MM.1S (cell line): ENCODE measurements around the gene GAS7.

Experiments
- DNase-seq: peaks from one replicate; pipeline ENCODE4 v3.0.0-alpha.2; 2015
- H2AFZ ChIP-seq: fragments of 300-600 bp; sonication (generic); 2 replicates; pipeline ENCODE4 v1.6.0; 2016; ENCODE audit warnings: antibody characterized with exemption, low read length
- H3F3A ChIP-seq: fragments of 300-600 bp; sonication (generic); 2 replicates; pipeline ENCODE4 v1.6.1; 2016; ENCODE audit warnings: mild to moderate bottlenecking, antibody characterized with exemption, low read length, moderate library complexity, mixed read lengths; ENCODE audit not compliant: insufficient read depth
- H3K27ac ChIP-seq: fragments of 300-600 bp; sonication (generic); 2 replicates; pipeline ENCODE4 v1.5.1; 2016; ENCODE audit warnings: mild to moderate bottlenecking, low read length
- H3K27me3 ChIP-seq: fragments of 300-600 bp; sonication (generic); replicated peaks from 2 replicates; pipeline ENCODE4 v1.6.0; 2016; ENCODE audit warnings: low read length; ENCODE audit not compliant: insufficient read depth
- H3K36me3 ChIP-seq: fragments of 300-600 bp; sonication (generic); replicated peaks from 2 replicates; pipeline ENCODE4 v1.6.1; 2016; ENCODE audit warnings: mild to moderate bottlenecking, low read length, mixed read lengths; ENCODE audit not compliant: insufficient read depth
- H3K4me1 ChIP-seq: fragments of 300-600 bp; sonication (generic); 2 replicates; pipeline ENCODE4 v1.6.1; 2016; ENCODE audit warnings: low read length, mixed read lengths
- H3K4me2 ChIP-seq: fragments of 300-600 bp; sonication (generic); 2 replicates; pipeline ENCODE4 v1.6.0; 2016; ENCODE audit warnings: low read depth, low read length
- H3K4me3 ChIP-seq: fragments of 300-600 bp; sonication (generic); 2 replicates; pipeline ENCODE4 v1.5.1; 2016; ENCODE audit warnings: low read length, mixed read lengths
- H3K79me2 ChIP-seq: fragments of 300-600 bp; sonication (generic); 2 replicates; pipeline ENCODE4 v1.6.1; 2016; ENCODE audit warnings: mixed run types, low read length, mixed read lengths
- H3K9ac ChIP-seq: fragments of 300-600 bp; sonication (generic); 2 replicates; pipeline ENCODE4 v1.6.1; 2016; ENCODE audit warnings: low read length, mixed read lengths
- H3K9me2 ChIP-seq: fragments of 300-600 bp; sonication (generic); replicated peaks from 2 replicates; pipeline ENCODE4 v1.6.1; 2016; ENCODE audit warnings: mild to moderate bottlenecking, low read length, mixed read lengths; ENCODE audit not compliant: insufficient read depth
- H3K9me3 ChIP-seq: fragments of 300-600 bp; sonication (generic); replicated peaks from 2 replicates; pipeline ENCODE4 v1.6.1; 2016; ENCODE audit warnings: mild to moderate bottlenecking, low read length, mixed read lengths; ENCODE audit not compliant: insufficient read depth
- H4K20me1 ChIP-seq: fragments of 300-600 bp; sonication (generic); 2 replicates; pipeline ENCODE4 v1.6.1; 2016; ENCODE audit warnings: mild to moderate bottlenecking, low read length, moderate library complexity, mixed read lengths; ENCODE audit not compliant: insufficient read depth
- CTCF ChIP-seq: fragments of 300-600 bp; sonication (generic); IDR thresholded peaks from 2 replicates; pipeline ENCODE4 v1.5.1; 2016; ENCODE audit warnings: antibody characterized with exemption, low read length, mixed read lengths
- EZH2 ChIP-seq: fragments of 300-600 bp; sonication (generic); optimal IDR thresholded peaks from 2 replicates; pipeline ENCODE3; 2017; ENCODE audit warnings: low read depth, mild to moderate bottlenecking, antibody characterized with exemption, low read length, mixed read lengths
- EZH2phosphoT487 ChIP-seq: fragments of 300-600 bp; sonication (generic); IDR thresholded peaks from 2 replicates; pipeline ENCODE4 v1.6.1; 2018; ENCODE audit warnings: antibody characterized with exemption, low read length

Gene GAS7

GRCh38 chr17:9986754-9987382, 211.5 kb downstream of the GAS7 start:
- no peak for TF ChIP-seq CTCF
- no peak for TF ChIP-seq EZH2
- no peak for TF ChIP-seq EZH2phosphoT487
- no peak for DNase-seq
- Histone ChIP-seq H3K36me3 (no peaks in the 10 kb centered on the region), H3K9me2 (no peaks in the 10 kb centered on the region), H3K9ac (no peak overlapping the region), H3K79me2 (no peaks in the 10 kb centered on the region), H3K27me3 (no peaks in the 10 kb centered on the region), H2AFZ (no peak overlapping the region), H3K4me3 (no peak overlapping the region), H3K9me3 (no peaks in the 10 kb centered on the region), H3K4me2 (no peak overlapping the region), H3F3A (no peaks in the 10 kb centered on the region), H3K27ac (no peak overlapping the region), H3K4me1 (no peaks in the 10 kb centered on the region), H4K20me1 (no peaks in the 10 kb centered on the region)

DNA sequence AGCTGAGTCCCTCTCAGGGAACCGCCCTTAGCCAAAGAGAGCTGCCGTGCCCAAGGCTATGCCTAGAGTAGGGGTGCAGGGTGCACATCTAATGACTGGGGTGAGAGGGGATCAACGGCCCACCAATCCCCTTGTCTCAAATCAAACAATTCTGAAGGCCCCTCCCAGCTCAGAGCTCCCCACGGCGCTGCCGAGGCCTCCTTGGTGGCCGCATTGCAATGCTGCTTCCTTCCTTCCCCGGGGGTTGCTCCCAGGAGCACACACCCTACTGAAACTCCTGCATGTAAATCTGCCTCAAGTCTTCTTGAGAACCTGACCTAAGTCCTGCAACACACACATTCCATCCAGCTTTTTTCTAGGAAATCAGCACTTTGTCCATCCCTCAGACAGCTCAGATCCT, 212.8 kb downstream of the GAS7 start:
- TF ChIP-seq CTCF (no peak), EZH2 (no peak)
- H3K9me2 ChIP-seq: no peaks in the 10 kb centered on the region
- H3K27me3 ChIP-seq: no peaks in the 10 kb centered on the region
- no peaks in the 10 kb centered on the region for H3K79me2 ChIP-seq
- DNase-seq: no peak
- H3K27ac ChIP-seq: no peak overlapping the region
- no peak overlapping the region for H3K4me3 ChIP-seq
- H3K36me3 ChIP-seq: no peaks in the 10 kb centered on the region
- no peaks in the 10 kb centered on the region for H4K20me1 ChIP-seq
- no peaks in the 10 kb centered on the region for H3K9me3 ChIP-seq
- no peak overlapping the region for H2AFZ ChIP-seq
- H3K4me2 ChIP-seq: no peak overlapping the region
- H3K9ac ChIP-seq: no peak overlapping the region
- H3K4me1 ChIP-seq: no peaks in the 10 kb centered on the region
- no peaks in the 10 kb centered on the region for H3F3A ChIP-seq

DNA sequence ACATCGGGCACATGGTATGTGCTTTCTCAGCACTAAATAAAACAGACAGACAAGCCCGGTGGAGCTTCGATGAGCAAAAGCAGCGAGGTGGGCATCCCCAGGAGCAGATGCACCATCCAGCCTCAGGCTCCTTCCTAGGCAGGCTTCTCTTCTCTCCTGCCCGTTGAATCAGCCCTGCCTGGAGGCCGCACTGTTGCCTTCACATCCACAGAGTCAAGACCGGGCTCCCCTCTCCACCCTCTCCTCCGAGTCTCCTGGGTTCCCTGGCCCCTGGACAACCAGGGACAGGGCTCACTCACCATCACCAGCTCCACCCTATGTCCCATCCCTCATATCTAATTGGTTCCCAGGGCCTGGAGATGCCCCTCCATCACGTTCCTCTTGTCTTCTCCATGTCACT, 213.6 kb downstream of the GAS7 start:
- no peak overlapping the region for H3K4me2 ChIP-seq
- no peaks in the 10 kb centered on the region for H3K9me2 ChIP-seq
- no peak overlapping the region for H3K27ac ChIP-seq
- H3K9me3 ChIP-seq: no peaks in the 10 kb centered on the region
- H3K4me3 ChIP-seq: no peak overlapping the region
- H3F3A ChIP-seq: no peaks in the 10 kb centered on the region
- TF ChIP-seq CTCF (no peak), EZH2 (no peak), EZH2phosphoT487 (no peak)
- H3K27me3 ChIP-seq: no peaks in the 10 kb centered on the region
- no peaks in the 10 kb centered on the region for H3K36me3 ChIP-seq
- no peak for DNase-seq
- no peaks in the 10 kb centered on the region for H4K20me1 ChIP-seq
- no peak overlapping the region for H2AFZ ChIP-seq
- H3K79me2 ChIP-seq: no peaks in the 10 kb centered on the region
- H3K4me1 ChIP-seq: no peaks in the 10 kb centered on the region
- H3K9ac ChIP-seq: no peak overlapping the region
